ENCODE results near the gene RPS6KL1.

- TF ChIP-seq CTCF (conservative IDR thresholded peaks at IDR 0.05): peak; percentile 87
- no peak for TF ChIP-seq EZH2 (IDR thresholded peaks at IDR 0.05; ENCODE audit: low read depth)
These were observed 22.3 kb upstream of the RPS6KL1 start for GRCh38 chr14:74945261-74945851.

Measured in PC-9 (cell line).